Panc1 (cell line): Measurements from ENCODE around the gene RAB32.

Source experiments
- POLR2AphosphoS5 ChIP-seq: IDR thresholded peaks from 2 replicates; pipeline ENCODE4 v1.6.1; 2012; ENCODE audit warnings: mild to moderate bottlenecking, low read depth, low read length, moderate library complexity
- SIN3A ChIP-seq: IDR thresholded peaks from 2 replicates; pipeline ENCODE4 v1.6.1; 2012; ENCODE audit warnings: low read depth, mild to moderate bottlenecking, low read length, moderate library complexity, borderline replicate concordance; ENCODE audit not compliant: insufficient read depth
- TF ChIP-seq, protein P1 (sequence below): fragments of 450-650 bp; IDR thresholded peaks from 2 replicates; pipeline ENCODE4 v1.5.1; 2017; ENCODE audit warnings: mild to moderate bottlenecking

DNA sequence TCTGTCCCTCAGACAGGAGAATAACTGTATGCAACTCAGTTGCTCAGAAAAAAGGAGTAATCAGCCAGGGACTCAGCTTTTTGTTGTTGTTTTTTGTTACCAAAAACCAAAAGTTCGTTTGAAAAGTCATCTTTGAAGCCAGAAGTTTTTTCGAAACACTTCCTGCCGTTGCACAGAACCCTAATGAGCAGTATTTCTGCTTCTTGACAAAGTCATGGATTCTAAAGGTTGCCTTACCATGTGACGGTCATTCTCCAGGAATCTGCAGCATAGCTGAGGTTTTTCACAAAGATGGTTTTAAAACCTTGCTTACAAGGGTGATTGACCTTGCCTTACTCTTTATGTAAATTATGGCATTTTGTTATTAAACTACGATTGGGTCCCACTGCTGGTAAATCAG is 1.9 kb downstream of the RAB32 start:
- TF ChIP-seq, protein P1, sequence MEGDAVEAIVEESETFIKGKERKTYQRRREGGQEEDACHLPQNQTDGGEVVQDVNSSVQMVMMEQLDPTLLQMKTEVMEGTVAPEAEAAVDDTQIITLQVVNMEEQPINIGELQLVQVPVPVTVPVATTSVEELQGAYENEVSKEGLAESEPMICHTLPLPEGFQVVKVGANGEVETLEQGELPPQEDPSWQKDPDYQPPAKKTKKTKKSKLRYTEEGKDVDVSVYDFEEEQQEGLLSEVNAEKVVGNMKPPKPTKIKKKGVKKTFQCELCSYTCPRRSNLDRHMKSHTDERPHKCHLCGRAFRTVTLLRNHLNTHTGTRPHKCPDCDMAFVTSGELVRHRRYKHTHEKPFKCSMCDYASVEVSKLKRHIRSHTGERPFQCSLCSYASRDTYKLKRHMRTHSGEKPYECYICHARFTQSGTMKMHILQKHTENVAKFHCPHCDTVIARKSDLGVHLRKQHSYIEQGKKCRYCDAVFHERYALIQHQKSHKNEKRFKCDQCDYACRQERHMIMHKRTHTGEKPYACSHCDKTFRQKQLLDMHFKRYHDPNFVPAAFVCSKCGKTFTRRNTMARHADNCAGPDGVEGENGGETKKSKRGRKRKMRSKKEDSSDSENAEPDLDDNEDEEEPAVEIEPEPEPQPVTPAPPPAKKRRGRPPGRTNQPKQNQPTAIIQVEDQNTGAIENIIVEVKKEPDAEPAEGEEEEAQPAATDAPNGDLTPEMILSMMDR: no peak
- no peak for TF ChIP-seq POLR2AphosphoS5
- TF ChIP-seq SIN3A: no peak
